HG03039 (cell line): ENCODE results near the gene WDR82.
"Not testable (repeated sequence)": the region's sequence is repeated elsewhere in the genome, so short reads cannot be mapped to it uniquely, and the experiment has no call there.

Experiments
- ATAC-seq: cut with Tn5 transposase; IDR thresholded peaks from one replicate; pipeline ENCODE4 v1.9.1; 2021; ENCODE audit warnings: mild to moderate bottlenecking, moderate library complexity; ENCODE audit not compliant: unreplicated experiment

Gene WDR82

DNA sequence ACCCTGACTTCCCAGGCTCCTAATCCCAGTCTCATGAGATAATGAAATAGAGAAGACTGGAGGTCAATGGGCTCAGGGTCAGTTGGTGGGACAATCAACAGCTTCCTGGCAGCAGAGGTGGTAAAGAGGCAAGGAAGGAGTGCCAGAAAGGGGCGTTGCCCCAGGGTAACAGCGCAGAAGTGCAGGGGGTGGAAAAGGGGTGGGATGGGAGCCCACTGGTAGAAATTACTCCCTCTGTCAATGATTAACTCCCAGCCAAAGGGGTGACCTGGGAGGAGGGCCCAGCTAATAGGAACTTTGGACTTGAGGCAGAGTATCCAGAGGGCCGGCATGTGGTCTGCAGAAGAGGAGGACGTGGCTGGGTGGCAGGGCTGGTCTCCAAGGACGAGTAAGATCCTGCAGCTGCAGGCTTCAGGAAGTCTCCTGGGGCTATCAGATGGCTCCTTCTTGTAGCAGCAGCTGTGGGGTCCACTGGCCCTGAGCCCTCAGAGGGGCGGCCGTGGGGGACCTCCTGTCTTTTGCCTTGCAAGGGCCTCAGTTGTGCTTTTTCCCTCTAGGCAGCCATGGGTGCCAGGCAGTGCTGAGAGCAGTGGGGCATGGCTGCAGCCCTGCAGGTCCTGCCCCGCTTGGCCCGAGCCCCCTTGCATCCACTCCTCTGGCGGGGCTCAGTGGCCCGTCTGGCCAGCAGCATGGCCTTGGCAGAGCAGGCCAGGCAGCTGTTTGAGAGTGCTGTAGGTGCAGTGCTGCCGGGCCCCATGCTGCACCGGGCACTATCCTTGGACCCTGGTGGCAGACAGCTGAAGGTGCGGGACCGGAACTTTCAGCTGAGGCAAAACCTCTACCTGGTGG, 11.5 kb upstream of the WDR82 start:
- ATAC-seq = no peak

DNA sequence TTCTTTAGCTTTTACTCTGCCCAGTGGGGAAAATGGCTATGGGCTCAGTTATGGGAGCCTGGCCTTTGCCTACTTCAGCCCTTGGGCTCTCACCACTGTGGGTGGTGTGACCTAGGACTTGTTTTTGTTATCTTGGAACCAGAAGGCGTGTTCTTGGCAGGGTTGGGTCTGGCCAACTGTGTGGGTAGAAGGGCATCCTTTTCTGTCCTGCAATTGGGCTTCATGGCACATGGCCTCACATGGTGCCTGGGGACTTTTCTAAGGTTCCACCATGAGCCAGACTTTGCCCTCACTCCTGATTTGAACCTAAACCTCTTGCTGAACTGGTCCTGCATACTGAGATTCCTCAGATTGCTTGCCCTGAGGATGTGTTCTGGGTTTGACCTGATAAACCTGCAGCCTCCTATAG, 10.9 kb upstream of the WDR82 start:
- ATAC-seq = no peak

DNA sequence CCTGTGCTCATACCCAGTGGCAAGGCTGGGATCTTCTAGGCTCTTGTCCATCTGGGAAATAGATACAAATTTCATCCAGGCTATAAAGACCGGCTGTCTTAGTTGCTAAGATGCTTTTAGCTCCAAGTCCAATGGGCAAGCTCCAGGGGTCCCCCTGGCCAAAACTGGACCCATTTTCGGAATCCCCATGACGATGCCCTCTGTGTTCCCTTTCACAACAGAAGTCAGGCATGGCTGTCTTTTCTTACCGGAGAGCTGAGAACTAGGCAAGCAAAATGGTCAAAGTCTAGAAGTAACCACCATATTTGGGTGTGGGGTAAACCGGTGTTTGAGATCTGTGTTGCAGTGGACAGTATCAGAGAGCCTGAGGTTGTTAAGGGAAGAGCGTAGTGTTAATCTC, 10.2 kb upstream of the WDR82 start:
- ATAC-seq = no peak

DNA sequence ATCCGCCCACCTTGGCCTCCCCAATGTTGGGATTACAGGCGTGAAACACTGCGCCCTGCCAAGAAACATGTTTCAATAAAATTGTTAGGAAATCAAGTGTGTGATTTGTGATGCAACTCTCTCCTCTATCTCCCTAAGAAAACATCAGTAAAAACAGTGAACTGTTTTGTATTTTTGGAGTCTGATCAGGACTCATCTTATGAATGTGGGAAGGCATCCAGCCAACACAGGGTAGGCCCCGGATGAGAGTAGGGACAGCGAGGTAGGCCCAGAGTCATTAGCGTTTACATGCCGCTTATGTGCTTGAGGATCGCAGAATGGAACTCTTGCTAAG, 8.3 kb upstream of the WDR82 start:
- no peak for ATAC-seq

DNA sequence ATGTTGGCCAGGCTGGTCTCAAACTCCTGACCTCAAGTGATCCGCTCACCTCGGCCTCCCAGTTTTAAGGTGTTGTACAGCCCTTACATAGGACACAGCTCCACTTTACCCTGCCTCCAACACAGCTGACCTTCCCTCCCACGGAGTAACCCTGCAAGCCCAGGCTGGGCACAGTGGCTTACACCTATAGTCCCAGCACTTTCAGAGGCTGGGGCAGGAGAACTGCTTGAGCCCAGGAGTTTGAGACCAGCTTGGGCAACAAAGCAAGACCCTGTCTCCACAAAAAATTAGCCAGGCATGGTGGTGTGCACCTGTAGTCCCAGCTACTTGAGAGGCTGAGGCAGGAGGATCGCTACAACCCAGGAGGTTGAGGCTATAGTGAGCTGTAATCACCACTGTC, 5.6 kb upstream of the WDR82 start:
- not testable (repeated sequence) for ATAC-seq

DNA sequence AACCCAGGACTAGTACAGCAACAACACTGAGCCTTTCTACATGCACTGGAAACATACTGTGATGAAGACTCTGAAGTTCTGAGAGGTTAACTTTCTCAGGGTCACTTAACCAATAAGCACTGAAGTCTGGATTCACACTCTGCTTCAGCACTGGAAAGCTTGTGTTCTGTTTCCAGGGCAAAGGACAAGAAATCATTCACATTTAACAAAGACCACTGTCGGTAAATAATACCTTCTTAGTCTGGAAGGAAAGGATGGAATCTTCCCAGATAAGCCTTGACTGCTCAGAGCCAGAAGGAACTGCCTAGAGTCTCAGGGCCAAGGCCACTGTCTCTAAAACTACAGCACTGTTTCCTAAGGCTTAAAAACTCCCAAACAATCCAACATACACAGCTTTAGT, 4.9 kb upstream of the WDR82 start:
- ATAC-seq = no peak

DNA sequence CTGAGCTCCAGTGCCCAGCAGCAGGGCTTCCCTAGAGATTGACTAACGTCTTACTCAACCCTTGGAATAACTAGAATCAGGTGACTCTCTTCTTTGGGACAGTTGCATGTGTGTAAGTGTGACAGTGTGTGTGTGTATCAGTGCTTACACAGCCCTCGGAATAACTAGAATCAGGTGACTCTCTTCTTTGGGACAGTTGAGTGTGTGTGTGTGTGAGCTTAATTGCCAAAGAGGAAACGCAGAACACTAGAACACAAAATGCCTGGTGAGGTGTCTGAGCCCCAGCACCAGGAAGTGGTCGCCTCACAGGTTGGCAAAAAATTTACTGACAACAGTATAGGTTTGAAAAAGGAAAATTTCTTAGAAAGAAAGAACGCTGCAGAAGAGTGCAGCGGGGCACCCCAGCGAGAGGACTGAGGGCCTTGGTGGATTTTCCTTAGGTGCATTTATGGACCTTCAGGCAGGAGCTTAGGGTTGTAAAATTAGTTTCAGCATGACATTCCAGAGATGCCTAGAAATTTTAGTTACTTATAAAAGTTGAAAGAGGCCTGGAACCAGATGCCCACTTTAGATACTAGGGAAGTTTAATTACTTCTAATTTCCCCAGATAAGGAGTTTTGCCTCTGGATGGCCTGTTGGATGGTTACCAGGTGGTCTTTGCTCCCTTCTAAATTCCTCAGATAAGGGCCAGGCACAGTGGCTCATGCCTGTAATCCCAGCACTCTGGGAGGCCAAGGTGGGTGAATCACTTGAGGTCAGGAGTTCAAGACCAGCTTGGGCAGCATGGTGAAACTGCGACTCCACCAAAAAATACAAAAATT, 3.7 kb upstream of the WDR82 start:
- ATAC-seq = no peak

DNA sequence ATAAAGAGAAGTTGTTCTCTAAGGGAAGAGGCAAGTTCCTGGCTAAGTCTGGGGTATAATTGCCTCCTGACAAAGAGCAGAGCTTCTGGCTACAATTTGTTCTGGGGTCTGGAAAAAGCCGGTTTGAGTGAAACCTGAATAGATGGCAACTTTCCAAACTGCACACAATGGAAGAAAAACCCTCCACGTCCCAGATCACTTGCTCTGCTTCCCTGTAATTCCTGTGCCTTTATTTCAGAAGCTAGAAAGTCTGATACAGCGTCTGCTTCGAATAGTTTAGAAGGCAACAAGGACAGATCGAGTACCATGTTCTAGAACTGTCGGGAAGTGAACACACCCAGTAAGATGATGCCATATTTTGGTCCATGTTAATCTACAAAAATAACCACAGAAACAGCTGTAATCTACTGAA, 1.6 kb upstream of the WDR82 start:
- no peak for ATAC-seq

DNA sequence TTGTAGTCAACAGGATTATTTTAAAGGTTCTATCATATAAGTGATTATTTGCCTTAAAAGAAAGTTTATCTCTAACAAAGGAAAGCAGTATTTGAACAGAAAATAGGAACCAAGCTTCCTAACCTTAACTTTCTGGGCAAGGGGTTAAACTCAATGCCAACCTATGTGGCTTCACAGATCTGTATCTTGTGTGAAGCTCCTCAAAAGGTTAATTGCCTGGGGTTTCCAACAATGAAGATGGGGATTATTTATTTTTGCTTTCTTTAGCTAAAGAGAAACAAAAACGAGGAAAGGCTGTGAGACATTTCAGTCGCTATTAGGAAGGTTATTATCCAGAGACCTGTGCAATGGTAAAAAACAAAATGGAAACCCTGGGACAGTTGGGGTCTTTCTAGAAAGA, 1.1 kb upstream of the WDR82 start:
- ATAC-seq = no peak

DNA sequence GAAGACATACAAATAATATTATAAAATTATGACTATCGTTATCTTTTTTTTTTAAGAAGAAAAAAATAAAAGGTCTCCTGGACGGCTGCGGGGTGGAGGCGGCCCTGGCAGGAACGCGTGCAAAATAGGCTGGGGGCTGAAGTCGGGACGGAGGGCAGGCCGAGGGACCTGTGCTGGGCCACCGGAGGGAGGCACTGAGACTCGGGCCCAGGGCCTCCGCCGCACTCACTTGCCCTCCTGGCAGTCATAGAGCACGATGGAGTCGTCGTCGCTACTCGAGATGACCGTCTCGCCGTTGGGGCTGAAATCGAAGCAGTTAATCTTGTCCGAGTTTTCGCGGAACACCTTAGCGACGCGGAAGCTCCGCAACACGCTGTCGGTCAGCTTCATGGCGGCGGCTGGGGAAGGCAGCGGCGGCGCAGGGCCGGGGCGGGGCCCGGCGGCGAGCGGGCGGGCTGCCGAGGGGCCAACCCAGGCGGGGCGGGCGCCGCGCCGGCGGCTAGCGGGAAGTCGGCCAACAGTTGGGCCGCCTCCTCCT, 408 bp downstream of the WDR82 start:
- ATAC-seq = peak; percentile 52

DNA sequence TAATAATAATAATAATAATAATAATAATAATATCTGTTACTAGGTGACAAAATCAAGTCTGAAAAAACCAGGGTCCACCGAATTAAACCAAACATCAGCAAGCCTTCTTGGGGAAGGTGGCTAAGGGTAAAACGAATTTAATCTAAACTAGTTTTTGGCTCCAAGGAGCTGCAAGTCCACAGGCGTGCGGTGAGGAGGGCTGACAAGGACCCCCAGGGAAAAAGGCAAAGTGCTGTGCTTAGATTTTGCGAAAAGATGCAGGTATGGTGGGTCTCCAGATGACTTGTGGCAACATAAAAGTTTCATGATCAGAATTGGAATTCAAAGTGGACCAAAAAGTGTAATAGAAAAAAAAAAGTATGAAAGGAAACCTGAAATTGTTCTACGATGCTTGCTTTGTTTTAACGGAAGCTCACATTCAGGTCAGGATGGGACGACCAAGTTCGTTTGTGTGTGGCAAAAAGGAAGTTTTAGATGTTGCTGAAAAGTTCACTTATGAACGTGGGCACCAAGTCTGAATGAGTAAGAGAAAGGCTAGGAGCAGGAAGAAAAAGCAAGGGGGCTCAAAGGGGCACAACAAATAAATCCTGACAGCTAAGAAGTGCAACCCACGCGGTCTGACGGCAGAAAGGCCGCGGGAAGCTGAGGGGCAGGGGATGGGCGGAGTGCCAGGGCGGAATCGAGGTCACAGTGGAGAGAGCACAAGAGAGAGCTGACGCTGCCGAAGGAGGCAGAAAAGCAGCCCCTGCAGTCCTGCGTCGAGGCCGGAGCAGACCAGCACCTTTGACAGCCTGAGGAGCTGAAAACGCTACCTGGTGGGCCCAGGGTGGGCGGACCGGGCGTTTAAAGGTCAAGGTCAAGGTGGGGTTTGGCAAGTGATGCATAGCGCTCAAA, 1.1 kb downstream of the WDR82 start:
- no peak for ATAC-seq

DNA sequence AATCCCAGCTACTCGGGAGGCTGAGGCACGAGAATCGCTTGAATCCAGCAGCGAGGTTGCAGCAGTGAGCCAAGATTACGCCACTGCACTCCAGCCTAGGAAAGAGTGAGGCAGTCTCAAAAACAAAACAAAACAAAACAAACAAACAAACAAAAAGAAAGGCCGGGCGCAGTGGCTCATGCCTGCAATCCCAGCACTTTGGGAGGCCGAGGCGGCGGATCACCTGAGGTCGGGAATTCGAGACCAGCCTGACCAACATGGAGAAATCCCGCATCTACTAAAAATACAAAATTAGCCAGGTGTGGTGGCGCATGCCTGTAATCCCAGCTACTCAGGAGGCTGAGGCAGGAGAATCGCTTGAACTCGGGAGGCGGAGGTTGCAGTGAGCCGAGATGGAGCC, 3.7 kb downstream of the WDR82 start:
- not testable (repeated sequence) for ATAC-seq

DNA sequence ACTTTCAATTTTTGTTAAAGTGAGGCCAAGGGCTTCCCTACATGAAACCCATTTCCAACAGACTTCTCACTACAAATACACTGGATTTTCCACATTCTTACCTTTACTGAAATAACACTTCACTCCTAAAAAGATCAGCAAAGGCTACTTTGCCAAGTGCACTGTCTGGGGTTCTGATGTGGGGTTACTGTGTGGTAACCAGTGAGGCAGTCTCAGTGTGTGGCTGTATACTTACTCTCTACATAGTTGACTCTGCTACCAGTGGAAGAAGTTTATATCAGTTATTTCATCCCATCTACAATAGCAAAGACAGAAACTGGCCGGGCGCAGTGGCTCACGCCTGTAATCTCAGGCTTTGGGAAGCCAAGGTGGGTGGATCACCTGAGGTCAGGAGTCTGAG, 5.6 kb downstream of the WDR82 start:
- no peak for ATAC-seq

DNA sequence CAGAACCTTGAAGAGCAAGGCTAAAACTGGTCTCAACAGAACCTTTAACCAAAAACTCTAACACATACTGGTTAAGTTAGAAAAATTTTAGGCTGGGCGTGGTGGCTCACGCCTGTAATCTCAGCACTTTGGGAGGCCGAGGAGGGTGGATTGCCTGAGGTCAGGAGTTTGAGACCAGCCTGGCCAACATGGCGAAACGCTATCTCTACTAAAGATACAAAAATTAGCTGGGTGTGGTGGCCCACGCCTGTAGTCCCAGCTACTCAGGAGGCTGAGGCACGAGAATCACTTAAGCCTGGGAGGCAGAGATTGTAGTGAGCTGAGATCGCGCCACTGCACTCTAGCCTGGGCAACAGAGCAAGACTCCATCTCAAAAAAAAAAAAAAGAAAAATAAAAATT, 6.3 kb downstream of the WDR82 start:
- ATAC-seq = not testable (repeated sequence)

DNA sequence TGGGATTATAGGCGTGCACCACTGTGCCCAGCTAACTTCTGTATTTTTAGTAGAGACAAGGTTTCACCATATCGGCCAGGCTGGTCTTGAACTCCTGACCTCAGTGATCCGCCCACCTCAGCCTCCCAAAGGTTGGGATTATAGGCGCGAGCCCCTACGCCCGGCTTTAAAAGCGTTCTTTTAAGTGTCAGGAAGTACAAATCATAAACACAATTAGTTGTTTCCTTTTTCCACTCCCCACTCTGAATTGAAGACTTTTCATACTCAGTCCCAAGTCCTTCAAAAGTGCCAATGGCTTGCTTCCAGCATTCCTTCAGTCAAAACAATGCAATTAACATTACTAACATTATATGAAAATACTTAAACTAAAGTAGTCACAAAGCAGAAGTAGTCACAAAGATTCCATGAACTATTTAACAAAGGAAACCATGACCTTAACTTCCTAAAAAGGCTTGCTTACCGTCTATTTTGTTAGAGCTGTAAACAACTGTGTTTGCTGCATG, 8.1 kb downstream of the WDR82 start:
- no peak for ATAC-seq

DNA sequence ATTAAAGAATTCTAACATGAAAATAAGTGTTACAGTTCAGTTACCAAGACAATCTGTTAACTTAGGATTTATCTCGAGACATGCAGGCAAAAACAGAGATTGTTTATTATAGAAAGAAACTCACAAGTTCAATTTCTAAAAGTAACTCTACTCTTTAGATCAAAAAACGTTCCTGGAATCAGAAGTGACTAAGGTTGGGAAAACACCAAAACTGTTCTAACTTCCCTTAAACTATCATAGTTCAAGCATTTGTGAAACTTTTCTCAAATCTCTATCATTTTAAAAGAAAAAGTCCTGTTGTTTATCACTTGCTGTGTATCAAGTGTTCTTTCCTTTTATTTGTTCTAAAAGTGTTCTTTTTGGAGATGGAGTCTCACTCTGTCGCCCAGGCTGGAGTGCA, 8.7 kb downstream of the WDR82 start:
- no peak for ATAC-seq

DNA sequence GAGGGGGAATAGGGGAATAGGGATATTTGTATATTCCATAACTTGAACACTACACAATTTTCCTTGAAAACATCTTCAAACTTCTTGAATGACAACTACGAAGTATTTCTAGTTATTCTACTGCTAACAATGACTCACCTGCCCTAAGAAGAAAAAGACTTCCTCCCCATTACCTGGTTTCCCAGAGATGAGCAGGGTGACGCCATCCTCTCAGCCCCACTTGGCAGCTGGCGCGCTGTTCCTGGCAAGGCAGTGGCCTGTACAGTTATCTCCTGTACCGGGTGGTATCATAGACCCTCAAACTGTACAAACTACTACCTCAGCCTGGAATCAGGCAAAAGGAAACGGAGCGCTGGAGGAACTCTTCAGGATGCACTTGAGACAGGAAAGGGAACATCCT, 10.4 kb downstream of the WDR82 start:
- no peak for ATAC-seq

DNA sequence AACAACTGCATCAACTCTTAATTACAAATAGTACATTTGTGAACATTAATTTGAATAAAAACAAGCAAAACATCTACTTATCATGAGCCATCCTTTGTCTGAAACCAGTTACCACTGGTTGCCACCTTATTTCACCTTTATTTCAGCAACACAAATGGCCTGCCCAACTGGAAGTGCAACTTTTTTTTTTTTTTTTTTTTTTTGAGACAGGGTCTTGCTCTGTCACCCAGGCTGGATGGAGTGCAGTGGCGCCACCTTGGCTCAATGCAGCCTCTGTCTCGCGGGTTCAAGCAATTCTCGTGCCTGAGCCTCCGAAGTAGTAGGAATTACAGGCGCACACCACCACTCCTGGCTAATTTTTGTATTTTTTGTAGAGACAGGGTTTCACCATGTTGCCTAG, 13.1 kb downstream of the WDR82 start:
- no peak for ATAC-seq

DNA sequence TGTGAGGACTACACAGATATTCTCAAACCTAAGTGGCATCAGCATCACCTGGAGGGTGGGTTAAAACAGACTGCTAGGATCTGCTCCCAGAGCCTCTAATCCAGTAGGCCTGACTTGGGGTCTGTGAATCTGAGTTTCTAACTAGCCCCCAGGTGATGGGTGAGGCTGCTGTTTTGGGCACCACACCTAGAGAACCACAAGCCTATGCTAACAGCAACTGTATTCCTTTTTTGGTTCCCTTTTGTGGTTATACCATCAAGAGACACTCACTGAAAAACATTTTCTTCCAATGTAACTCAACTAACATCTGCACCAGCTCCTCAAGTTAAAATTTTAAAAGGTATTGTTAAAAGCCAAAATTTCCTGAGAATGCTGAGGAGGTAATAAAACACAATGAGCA, 16.0 kb downstream of the WDR82 start:
- ATAC-seq = no peak

DNA sequence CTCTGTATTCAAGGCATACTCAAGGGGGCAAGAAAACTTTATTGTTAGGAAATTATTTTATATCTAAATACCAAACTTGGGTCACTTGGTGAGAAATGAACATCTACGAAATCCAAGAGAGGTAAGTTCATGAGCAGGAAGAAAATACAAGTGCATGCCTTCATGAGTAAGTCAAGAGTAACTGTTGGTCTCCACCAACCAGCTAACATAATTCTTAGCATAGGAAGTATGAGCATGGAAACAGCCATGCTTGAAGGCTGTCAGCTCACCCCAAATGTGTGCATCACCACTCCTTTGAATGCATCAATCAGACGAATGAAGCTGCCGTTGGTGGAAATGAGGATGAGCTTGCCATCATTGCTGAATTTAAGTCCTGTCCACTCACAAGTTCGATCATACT, 19.0 kb downstream of the WDR82 start:
- no peak for ATAC-seq

DNA sequence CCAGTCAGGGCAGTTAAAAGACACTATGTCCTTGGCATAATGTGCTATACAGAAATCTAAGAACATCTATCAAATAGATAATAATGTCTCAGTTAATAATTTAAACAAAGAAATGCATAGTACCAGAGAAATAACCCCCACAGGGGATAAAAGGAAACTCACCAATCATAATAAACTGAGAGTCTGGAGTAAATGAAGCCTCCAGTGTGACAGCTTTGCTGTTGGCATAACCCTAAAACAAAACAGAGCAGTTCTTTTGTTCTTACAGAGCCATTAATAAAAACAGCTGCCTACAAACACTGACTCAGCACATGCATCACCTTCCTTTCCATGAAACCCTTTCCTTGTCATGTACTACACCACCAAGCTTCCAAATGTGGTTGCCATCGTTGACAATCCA, 19.4 kb downstream of the WDR82 start:
- ATAC-seq = no peak
